Tracheal epithelial cell (primary cell): Measurements from ENCODE around the gene HERC3. TPM values are rescaled to one million over a fixed set of nuclear protein-coding genes. Genes with fewer than 3 reads are reported as not detected.

Experiments used
- total RNA-seq: library from RNA; depleted of rRNA; stranded (reverse); fragments of >200 nt; gene quantifications from 2 replicates; pipeline ENCODE4 v1.2.1, GENCODE V29; 2014

Gene HERC3
- total RNA-seq, result 32.8 and 37.1 TPM in 2 replicates

DNA sequence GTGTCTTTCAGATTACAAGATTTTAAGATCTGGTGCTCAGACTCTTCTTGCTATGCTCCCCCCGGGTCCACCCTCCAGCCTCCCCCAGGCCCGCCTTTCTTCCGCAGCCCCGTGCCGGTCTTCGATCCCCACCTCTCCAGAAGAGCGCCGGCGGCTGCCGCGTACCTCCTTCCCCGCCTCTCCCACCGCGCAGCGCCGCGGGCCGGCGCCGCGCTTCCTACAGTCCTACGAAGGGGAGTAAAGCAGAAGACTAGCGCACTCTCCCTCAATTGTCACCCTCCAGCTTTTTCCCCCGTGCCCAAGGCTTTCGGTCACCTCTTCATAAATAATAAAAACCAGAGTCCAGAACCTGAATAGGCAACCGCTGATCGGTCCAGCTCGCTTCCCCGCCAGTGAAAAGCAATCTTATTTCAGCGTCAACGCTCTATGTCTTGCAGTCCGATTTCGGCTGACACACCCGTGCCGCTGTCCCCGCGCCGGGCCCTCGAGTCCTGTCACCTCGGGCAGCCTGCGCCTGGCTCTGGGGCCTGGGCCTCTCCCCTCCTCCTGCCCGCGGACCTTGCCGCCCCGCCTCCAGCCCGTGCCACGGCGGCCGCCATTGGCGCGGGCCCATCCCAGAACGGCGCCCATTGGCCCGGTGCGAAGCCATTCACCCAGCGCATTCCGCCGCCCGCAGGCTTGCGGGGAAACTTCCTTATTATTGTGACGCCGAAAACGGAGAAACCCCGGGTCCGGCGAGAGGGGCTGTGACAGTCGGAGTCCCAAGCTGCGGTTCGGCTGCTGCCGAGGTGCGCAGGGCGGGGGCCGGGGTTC is at the start of gene HERC3:
Gene HERC3, plus strand, starts transcription at position 694 of the 813 bp plus-strand sequence. CDS start 13,344 bp downstream, outside the sequence.

DNA sequence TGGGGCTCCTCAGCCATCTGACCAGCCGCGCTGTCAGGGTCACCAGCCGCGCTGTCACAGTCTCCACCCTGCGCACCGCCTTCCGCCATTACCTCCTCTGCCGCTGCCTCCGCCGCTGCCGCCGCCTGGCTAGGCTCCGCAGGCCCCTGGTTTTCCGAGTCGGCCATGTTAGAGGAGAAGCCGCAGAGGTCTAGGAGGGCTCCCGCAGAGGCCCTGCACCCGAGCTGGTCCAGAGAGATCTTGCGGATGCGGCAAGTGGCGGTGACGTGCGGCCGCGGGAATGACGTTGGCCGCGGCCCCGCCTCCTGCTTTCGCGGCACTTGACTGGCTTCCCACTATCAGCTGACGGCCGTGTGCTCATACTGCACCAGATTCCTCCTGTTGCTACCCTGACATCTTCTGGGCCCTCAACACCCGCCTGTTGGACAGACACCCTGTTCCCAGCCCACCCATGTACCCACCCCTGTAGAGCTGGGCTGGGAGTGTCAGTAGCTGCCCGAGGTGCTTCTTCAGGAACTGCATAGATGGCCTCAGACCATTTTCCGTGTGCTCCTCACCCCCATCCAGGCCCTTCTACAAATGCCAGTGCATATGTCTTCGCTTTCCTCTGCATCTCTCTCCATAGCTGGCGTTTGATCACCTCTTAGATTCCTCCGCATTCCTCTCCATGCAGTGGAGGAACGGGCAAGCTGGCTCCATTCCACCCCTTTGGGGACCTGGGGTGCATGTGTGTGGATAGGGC is 105.5 kb downstream of the HERC3 start, which contains the start of gene NAP1L5:
Gene NAP1L5, minus strand, starts transcription at position 242 of the 742 bp plus-strand sequence. Its CDS starts 75 bp downstream, at position 167.

Other genes with a start within 250 kb of the HERC3 start
- 0.43 and 13.0 TPM in 2 replicates for gene HERC6, start 213.6 kb upstream of the HERC3 start, total RNA-seq
- 2.2 TPM in 1 of 2 replicates, not detected in the other for gene HERC5, start 135.4 kb upstream of the HERC3 start, total RNA-seq
- 58.1 and 81.6 TPM in 2 replicates for gene PYURF, start 68.7 kb upstream of the HERC3 start, total RNA-seq
- 0.21 and 0.96 TPM in 2 replicates for gene NAP1L5, start 105.3 kb downstream of the HERC3 start, total RNA-seq